ENCODE data around the gene CDYL. TPM values are rescaled to one million over a fixed set of nuclear protein-coding genes. Genes with fewer than 3 reads are reported as not detected.

The CDYL gene
- total and polyA plus RNA-seq, 11 donors = 4.3 to 45.2 (median 30.6) TPM

DNA sequence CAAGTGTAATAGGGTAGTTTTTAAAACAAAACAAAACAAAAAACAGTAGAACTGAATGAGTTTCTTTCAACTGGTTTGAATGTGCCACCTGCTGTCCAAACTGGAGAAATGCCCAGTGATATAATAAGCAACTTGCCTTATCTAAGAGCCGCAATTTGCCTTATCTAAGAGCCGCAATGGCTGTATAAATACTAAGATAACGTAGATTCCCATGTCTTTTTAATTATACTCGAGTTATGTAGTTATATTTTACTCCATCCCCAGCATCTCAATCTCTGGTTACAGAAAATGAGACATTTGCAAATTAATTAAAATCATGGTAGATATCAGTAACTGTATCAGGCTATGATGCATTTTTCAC lies 160.5 kb downstream of the CDYL start:
- WGBS, 4 donors = 3 to 11% (median 6%) methylated on average over 4 of the region's 4 CpGs
- no peak for DNase-seq
- TF ChIP-seq, protein P1, sequence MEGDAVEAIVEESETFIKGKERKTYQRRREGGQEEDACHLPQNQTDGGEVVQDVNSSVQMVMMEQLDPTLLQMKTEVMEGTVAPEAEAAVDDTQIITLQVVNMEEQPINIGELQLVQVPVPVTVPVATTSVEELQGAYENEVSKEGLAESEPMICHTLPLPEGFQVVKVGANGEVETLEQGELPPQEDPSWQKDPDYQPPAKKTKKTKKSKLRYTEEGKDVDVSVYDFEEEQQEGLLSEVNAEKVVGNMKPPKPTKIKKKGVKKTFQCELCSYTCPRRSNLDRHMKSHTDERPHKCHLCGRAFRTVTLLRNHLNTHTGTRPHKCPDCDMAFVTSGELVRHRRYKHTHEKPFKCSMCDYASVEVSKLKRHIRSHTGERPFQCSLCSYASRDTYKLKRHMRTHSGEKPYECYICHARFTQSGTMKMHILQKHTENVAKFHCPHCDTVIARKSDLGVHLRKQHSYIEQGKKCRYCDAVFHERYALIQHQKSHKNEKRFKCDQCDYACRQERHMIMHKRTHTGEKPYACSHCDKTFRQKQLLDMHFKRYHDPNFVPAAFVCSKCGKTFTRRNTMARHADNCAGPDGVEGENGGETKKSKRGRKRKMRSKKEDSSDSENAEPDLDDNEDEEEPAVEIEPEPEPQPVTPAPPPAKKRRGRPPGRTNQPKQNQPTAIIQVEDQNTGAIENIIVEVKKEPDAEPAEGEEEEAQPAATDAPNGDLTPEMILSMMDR (IDR thresholded peaks at IDR 0.05) = peak; percentile 45 to 78 (median 65)
- TF ChIP-seq POLR2A (IDR thresholded peaks at IDR 0.05) = no peak
- Histone ChIP-seq H3K27me3 (no peaks in the 10 kb centered on the region), H3K9me3 (no peaks in the 10 kb centered on the region), H3K27ac (no peak overlapping the region), H3K4me3 (no peak overlapping the region), H3K36me3 (peaks cover 0 to 14% (median 0%) of the 10 kb centered on the region in 9 donors), H3K4me1 (peaks cover 0 to 33% (median 14%) of the 10 kb centered on the region in 12 donors)
- ATAC-seq = peak in 2 of 4 donors; percentile 33 to 52
- intact Hi-C loops (cut with DNase I) = loop anchor here in 9 of 10 donors (1.0 to 10.0 kb wide), 9 partner anchors 159 to 624 kb away; partner anchors contain the start of gene CDYL (in 4 of the 9)

DNA sequence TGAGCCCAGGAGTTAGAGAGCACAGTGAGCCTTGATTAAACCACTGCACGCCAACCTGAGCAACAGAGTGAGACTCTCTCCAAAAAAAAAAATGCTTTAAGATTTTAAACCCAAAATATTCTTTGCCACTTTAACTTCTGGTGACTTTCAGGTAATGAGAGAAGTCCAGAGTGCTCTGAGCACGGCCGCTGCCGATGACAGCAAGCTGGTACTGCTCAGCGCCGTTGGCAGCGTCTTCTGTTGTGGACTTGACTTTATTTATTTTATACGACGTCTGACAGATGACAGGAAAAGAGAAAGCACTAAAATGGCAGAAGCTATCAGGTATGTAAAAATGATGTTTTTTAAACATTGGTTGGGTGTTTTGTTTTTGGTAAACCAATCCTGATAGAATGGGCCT lies 161.2 kb downstream of the CDYL start:
- DNase-seq = no peak
- ATAC-seq = no peak
- TF ChIP-seq, protein P1 (IDR thresholded peaks at IDR 0.05) = no peak
- no peak for TF ChIP-seq POLR2A (IDR thresholded peaks at IDR 0.05)

DNA sequence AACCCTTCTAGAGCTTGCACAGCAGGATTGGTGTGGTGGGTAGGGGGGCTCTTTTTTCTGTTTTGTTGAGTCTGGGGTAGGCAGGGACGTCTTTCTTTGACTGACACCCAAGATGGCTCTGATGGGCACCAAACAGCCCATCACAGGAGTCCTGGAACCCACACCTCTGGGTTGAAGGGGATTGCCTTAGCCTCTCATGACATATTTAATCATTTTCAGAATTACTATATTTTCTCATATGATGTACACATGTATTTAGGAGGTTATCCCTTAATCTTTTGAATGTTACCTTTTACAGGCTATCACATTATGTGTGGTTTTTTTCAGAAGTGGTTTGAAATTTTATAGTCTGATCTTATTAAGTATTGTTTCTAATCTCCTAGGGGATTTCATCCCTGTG lies 163.0 kb downstream of the CDYL start:
- Histone ChIP-seq H3K27ac (no peak overlapping the region), H3K27me3 (no peaks in the 10 kb centered on the region), H3K4me1 (peaks cover 0 to 39% (median 21%) of the 10 kb centered on the region in 12 donors), H3K4me3 (no peak overlapping the region), H3K9me3 (no peaks in the 10 kb centered on the region), H3K36me3 (peaks cover 0 to 20% (median 3%) of the 10 kb centered on the region in 9 donors)
- TF ChIP-seq POLR2A (IDR thresholded peaks at IDR 0.05) = no peak
- TF ChIP-seq, protein P1 (IDR thresholded peaks at IDR 0.05) = no peak
- 94 to 100% (median 97%) methylated on average over 1 of the region's 1 CpG for WGBS, 4 donors
- no peak for ATAC-seq
- intact Hi-C loops (cut with DNase I) = loop anchor here in 8 of 10 donors (5.0 to 10.0 kb wide), 6 partner anchors 162 to 627 kb away; partner anchors contain the start of gene CDYL (in 4 of the 8)
- DNase-seq = no peak

More for the DNA sequence above, 161.2 kb downstream of the CDYL start:
- Histone ChIP-seq H3K4me3 (no peak overlapping the region), H3K36me3 (peaks cover 0 to 14% (median 0%) of the 10 kb centered on the region in 9 donors), H3K27me3 (no peaks in the 10 kb centered on the region), H3K27ac (no peak overlapping the region), H3K4me1 (peaks cover 3 to 33% (median 16%) of the 10 kb centered on the region in 12 donors), H3K9me3 (no peaks in the 10 kb centered on the region)
- intact Hi-C loops (cut with DNase I) = loop anchor here in 9 of 10 donors (2.0 to 10.0 kb wide), 8 partner anchors 160 to 625 kb away; partner anchors contain the start of gene CDYL (in 4 of the 9)
- 92 to 95% (median 94%) methylated on average over 9 of the region's 9 CpGs for WGBS, 4 donors

DNA sequence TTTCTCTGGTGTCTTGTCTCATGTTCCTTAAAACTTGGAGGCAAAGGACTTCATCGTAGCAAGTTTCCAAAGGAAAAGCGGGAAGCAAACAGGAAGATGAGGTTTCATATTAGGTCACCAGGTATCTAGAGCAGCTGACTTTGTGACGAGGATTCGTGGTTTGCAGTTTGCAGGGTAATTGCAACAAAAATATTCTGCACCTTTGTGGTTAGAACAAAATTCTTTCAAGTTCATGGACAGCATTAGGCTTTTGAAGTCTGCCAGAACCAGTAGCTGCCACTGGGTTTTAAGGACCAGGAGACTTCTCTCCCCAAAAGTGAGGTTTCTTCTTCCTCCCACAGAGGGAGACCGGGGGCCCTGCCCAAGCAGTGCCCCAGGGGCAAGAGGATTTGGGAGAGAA lies 164.2 kb downstream of the CDYL start:
- intact Hi-C loops (cut with DNase I) = no loop called here
- peaks cover 0 to 31% (median 14%) of the 10 kb centered on the region in 9 donors for H3K36me3 ChIP-seq
- no peak overlapping the region for H3K4me3 ChIP-seq
- no peak for ATAC-seq
- H3K27me3 ChIP-seq = no peaks in the 10 kb centered on the region
- 73 to 96% (median 85%) methylated on average over 5 of the region's 5 CpGs for WGBS, 4 donors
- H3K27ac ChIP-seq = no peak overlapping the region
- H3K9me3 ChIP-seq = no peaks in the 10 kb centered on the region
- TF ChIP-seq, protein P1 (IDR thresholded peaks at IDR 0.05) = no peak
- no peak for TF ChIP-seq POLR2A (IDR thresholded peaks at IDR 0.05)
- H3K4me1 ChIP-seq = peaks cover 0 to 39% (median 21%) of the 10 kb centered on the region in 12 donors
- DNase-seq = no peak

Data from heart left ventricle (tissue), 16 donors.